ENCODE data around the gene WDFY3.

Gene WDFY3

DNA sequence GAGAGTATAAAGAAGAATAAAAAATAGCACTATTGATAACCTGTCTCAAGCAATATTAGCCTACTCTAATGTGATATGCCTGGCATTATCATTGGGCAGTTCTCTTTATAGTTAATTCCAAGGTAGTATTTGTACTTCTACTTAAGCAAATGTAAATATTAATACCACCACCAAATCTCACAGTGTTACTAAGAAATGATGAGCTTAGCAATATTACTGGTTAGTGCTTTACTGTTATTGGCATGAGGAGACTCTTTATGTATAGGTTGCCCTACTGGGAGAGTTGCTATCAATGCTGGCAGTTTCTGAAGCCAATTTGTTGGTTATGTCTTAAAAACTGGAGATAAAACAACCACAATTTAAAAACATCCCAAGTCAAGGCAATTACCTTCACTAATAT lies 227.9 kb downstream of the WDFY3 start:
- DNase-seq (ENCODE audit: low read depth) = no peak
- in situ Hi-C loops (cut with HindIII; ENCODE audit: low sequenced_read_pairs) = loop anchor here (25.0 kb wide), 1 partner anchor 224 kb away; the partner anchor contains the start of gene WDFY3
- TF ChIP-seq, protein P1, sequence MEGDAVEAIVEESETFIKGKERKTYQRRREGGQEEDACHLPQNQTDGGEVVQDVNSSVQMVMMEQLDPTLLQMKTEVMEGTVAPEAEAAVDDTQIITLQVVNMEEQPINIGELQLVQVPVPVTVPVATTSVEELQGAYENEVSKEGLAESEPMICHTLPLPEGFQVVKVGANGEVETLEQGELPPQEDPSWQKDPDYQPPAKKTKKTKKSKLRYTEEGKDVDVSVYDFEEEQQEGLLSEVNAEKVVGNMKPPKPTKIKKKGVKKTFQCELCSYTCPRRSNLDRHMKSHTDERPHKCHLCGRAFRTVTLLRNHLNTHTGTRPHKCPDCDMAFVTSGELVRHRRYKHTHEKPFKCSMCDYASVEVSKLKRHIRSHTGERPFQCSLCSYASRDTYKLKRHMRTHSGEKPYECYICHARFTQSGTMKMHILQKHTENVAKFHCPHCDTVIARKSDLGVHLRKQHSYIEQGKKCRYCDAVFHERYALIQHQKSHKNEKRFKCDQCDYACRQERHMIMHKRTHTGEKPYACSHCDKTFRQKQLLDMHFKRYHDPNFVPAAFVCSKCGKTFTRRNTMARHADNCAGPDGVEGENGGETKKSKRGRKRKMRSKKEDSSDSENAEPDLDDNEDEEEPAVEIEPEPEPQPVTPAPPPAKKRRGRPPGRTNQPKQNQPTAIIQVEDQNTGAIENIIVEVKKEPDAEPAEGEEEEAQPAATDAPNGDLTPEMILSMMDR (IDR thresholded peaks at IDR 0.05; ENCODE audit: low read depth, low read length, missing control alignments) = no peak
- no peak overlapping the region for H3K4me3 ChIP-seq (ENCODE audit: low read depth, low read length)

DNA sequence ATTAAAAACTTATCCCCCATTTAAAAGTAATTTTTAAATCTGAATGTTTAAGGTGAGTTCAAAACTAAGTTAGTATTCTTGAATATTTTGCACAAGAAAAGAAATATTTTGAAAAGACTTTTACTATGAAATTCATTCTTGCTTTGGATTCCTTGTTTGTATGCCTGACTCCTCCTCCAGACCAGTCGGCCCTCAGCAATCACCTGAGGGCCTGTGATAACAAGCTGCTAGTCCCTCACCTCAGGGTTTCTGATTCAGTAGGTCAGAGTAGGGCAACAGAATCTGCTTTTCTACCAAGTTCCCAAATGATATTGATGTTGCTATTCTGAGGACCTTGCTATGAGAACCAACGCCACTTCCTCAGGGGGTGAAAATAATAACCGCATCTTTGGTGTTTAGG lies 228.8 kb downstream of the WDFY3 start:
- in situ Hi-C loops (cut with HindIII; ENCODE audit: low sequenced_read_pairs) = loop anchor here (25.0 kb wide), 1 partner anchor 225 kb away; the partner anchor contains the start of gene WDFY3
- DNase-seq (ENCODE audit: low read depth) = no peak
- no peak overlapping the region for H3K4me3 ChIP-seq (ENCODE audit: low read depth, low read length)
- TF ChIP-seq, protein P1 (IDR thresholded peaks at IDR 0.05; ENCODE audit: low read depth, low read length, missing control alignments) = no peak

GRCh38 chr4:84734037-84734436 lies 232.5 kb downstream of the WDFY3 start:
- no peak overlapping the region for H3K4me3 ChIP-seq (ENCODE audit: low read depth, low read length)
- DNase-seq (ENCODE audit: low read depth) = no peak
- in situ Hi-C loops (cut with HindIII; ENCODE audit: low sequenced_read_pairs) = loop anchor here (25.0 kb wide), 1 partner anchor 228 kb away; the partner anchor contains the start of gene WDFY3
- TF ChIP-seq, protein P1 (IDR thresholded peaks at IDR 0.05; ENCODE audit: low read depth, low read length, missing control alignments) = no peak

DNA sequence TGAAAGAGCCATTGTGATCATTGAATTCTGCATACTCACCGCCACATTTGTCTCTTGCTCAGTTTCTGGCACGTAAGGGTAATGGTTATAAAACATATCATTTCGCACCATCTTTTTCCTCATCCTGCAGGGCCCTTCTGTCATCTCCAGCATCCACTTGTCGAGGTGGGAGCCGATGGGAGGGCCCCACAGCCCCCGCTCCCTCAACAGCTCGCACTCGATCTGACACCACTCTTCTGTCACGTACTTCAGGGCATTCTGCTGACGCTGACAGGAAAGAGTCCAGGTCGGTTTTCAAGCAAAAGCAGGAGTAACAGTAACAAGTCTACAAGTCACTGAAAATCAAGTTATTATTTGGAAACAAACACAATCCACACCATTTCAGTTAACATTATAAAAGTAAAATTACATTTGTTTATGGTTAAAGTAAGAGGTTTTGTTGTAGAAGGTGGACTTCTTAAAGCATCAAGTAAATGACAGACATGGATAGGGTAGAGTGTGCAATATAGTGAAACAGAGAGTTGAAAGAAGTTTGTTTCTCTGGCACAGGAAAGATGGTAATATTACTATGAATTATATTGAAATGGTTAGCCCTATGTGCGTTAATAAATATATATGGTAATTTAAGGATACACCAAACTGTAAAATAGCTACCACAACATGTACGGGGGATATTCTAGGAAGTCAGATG lies 233.0 kb downstream of the WDFY3 start:
- H3K4me3 ChIP-seq (ENCODE audit: low read depth, low read length) = no peak overlapping the region
- DNase-seq (ENCODE audit: low read depth) = no peak
- TF ChIP-seq, protein P1 (IDR thresholded peaks at IDR 0.05; ENCODE audit: low read depth, low read length, missing control alignments) = no peak
- in situ Hi-C loops (cut with HindIII; ENCODE audit: low sequenced_read_pairs) = loop anchor here (25.0 kb wide), 1 partner anchor 229 kb away; the partner anchor contains the start of gene WDFY3

GRCh38 chr4:84730375-84730774 lies 236.1 kb downstream of the WDFY3 start:
- in situ Hi-C loops (cut with HindIII; ENCODE audit: low sequenced_read_pairs) = loop anchor here (25.0 kb wide), 1 partner anchor 232 kb away; the partner anchor contains the start of gene WDFY3
- H3K4me3 ChIP-seq (ENCODE audit: low read depth, low read length) = no peak overlapping the region
- DNase-seq (ENCODE audit: low read depth) = no peak
- TF ChIP-seq, protein P1 (IDR thresholded peaks at IDR 0.05; ENCODE audit: low read depth, low read length, missing control alignments) = no peak

- in situ Hi-C loops (cut with HindIII; ENCODE audit: low sequenced_read_pairs) = loop anchor here (25.0 kb wide), 1 partner anchor 235 kb away; the partner anchor contains the start of gene WDFY3
- TF ChIP-seq, protein P1 (IDR thresholded peaks at IDR 0.05; ENCODE audit: low read depth, low read length, missing control alignments) = no peak
- H3K4me3 ChIP-seq (ENCODE audit: low read depth, low read length) = no peak overlapping the region
- DNase-seq (ENCODE audit: low read depth) = no peak
These were observed 239.0 kb downstream of the WDFY3 start for GRCh38 chr4:84727491-84727890.
